Neural cell (in vitro differentiated cells): ENCODE data around the gene IRX4. TPM values are rescaled to one million over a fixed set of nuclear protein-coding genes. Genes with fewer than 3 reads are reported as not detected.

Experiments
- H2AFZ ChIP-seq: fragments of 200-600, 300-800 bp; sonication (generic), shearing (Covaris generic); 2 replicates; pipeline ENCODE4 v1.6.0; 2014; ENCODE audit warnings: low read depth, mild to moderate bottlenecking, antibody characterized with exemption, low read length, moderate library complexity
- H3F3A ChIP-seq: fragments of 200-600 bp; shearing (Covaris generic); 2 replicates; pipeline ENCODE4 v1.6.1; 2016; ENCODE audit warnings: mild to moderate bottlenecking, moderate library complexity, mixed read lengths, antibody characterized with exemption, low read length; ENCODE audit not compliant: insufficient read depth, poor library complexity, severe bottlenecking
- H3K27ac ChIP-seq: fragments of 200-600, 300-800 bp; sonication (generic), shearing (Covaris generic); 2 replicates; pipeline ENCODE4 v1.5.1; 2014; ENCODE audit warnings: mild to moderate bottlenecking, low read length, moderate library complexity
- H3K27me3 ChIP-seq: fragments of 300-800, 200-600 bp; sonication (generic), shearing (Covaris generic); 2 replicates; pipeline ENCODE4 v1.6.0; 2014; ENCODE audit warnings: mild to moderate bottlenecking, low read depth, low read length, moderate library complexity; ENCODE audit not compliant: insufficient read depth
- H3K36me3 ChIP-seq: fragments of 300-800, 200-600 bp; sonication (generic), shearing (Covaris generic); 2 replicates; pipeline ENCODE4 v1.5.1; 2014; ENCODE audit warnings: mild to moderate bottlenecking, antibody characterized with exemption, low read length, moderate library complexity; ENCODE audit not compliant: insufficient read depth
- H3K4me2 ChIP-seq: fragments of 300-800, 200-600 bp; sonication (generic), shearing (Covaris generic); 2 replicates; pipeline ENCODE4 v1.6.0; 2014; ENCODE audit warnings: mild to moderate bottlenecking, low read length
- H3K4me3 ChIP-seq: fragments of 300-800, 200-600 bp; sonication (generic), shearing (Covaris generic); 2 replicates; pipeline ENCODE4 v1.5.1; 2014; ENCODE audit warnings: mild to moderate bottlenecking, low read length, moderate library complexity
- H3K79me2 ChIP-seq: fragments of 200-600 bp; shearing (Covaris generic); replicated peaks from 2 replicates; pipeline ENCODE4 v1.6.0; 2014; ENCODE audit warnings: mild to moderate bottlenecking, low read length, moderate library complexity; ENCODE audit not compliant: insufficient read depth
- H3K9ac ChIP-seq: fragments of 300-800, 200-600 bp; sonication (generic), shearing (Covaris generic); 2 replicates; pipeline ENCODE4 v1.6.1; 2016; ENCODE audit warnings: mild to moderate bottlenecking, low read length, mixed read lengths
- H3K9me2 ChIP-seq: fragments of 200-600 bp; shearing (Covaris generic); 2 replicates; pipeline ENCODE4 v1.6.1; 2016; ENCODE audit warnings: mild to moderate bottlenecking, low read length, mixed read lengths; ENCODE audit not compliant: insufficient read depth
- H3K9me3 ChIP-seq: fragments of 200-600, 300-800 bp; sonication (generic), shearing (Covaris generic); 2 replicates; pipeline ENCODE4 v1.6.1; 2016; ENCODE audit warnings: mild to moderate bottlenecking, mixed run types, low read length, moderate library complexity, mixed read lengths
- H4K20me1 ChIP-seq: fragments of 200-600 bp; shearing (Covaris generic); 2 replicates; pipeline ENCODE4 v1.6.1; 2016; ENCODE audit warnings: mild to moderate bottlenecking, mixed run types; ENCODE audit not compliant: insufficient read depth
- CTCF ChIP-seq: fragments of 450-650 bp; IDR thresholded peaks from 2 replicates; pipeline ENCODE4 v1.5.1; 2014; ENCODE audit warnings: antibody characterized with exemption, mild to moderate bottlenecking, moderate library complexity; ENCODE audit not compliant: poor library complexity, severe bottlenecking
- EP300 ChIP-seq: fragments of 450-650 bp; conservative IDR thresholded peaks from 2 replicates; pipeline ENCODE4 v1.6.1; 2014; ENCODE audit warnings: antibody characterized with exemption, mild to moderate bottlenecking, moderate library complexity; ENCODE audit not compliant: poor library complexity, severe bottlenecking
- EZH2 ChIP-seq: fragments of 200-600, 300-800 bp; shearing (Covaris generic), sonication (generic); IDR thresholded peaks from 2 replicates; pipeline ENCODE4 v1.6.1; 2014; ENCODE audit warnings: antibody characterized with exemption, low read length, borderline replicate concordance, mild to moderate bottlenecking; ENCODE audit not compliant: insufficient read depth, poor library complexity, severe bottlenecking
- MXI1 ChIP-seq: fragments of 450-650 bp; conservative IDR thresholded peaks from 2 replicates; pipeline ENCODE4 v1.6.1; 2014; ENCODE audit warnings: antibody characterized with exemption, mild to moderate bottlenecking; ENCODE audit not compliant: poor library complexity, severe bottlenecking
- POLR2AphosphoS5 ChIP-seq: IDR thresholded peaks from 2 replicates; pipeline ENCODE4 v1.6.1; 2012
- RAD21 ChIP-seq: fragments of 450-650 bp; conservative IDR thresholded peaks from 2 replicates; pipeline ENCODE4 v1.6.1; 2014; ENCODE audit warnings: antibody characterized with exemption, mild to moderate bottlenecking, moderate library complexity
- SMC3 ChIP-seq: fragments of 450-650 bp; conservative IDR thresholded peaks from 2 replicates; pipeline ENCODE4 v1.6.1; 2014; ENCODE audit warnings: antibody characterized with exemption, mild to moderate bottlenecking, moderate library complexity; ENCODE audit not compliant: poor library complexity
- TAF1 ChIP-seq: IDR thresholded peaks from 2 replicates; pipeline ENCODE4 v1.6.1; 2012; ENCODE audit warnings: low read depth
- polyA plus RNA-seq: library from polyadenylated mRNA; depleted of rRNA; stranded (reverse); fragments of >200 nt; gene quantifications from 2 replicates; pipeline ENCODE4 v1.2.3, GENCODE V29; 2014
- TF ChIP-seq, protein P1 (sequence below): IDR thresholded peaks from 2 replicates; pipeline ENCODE4 v1.6.1; 2012; ENCODE audit warnings: borderline replicate concordance

The IRX4 gene
- polyA plus RNA-seq, 1 donor from 2014 or later = not detected

DNA sequence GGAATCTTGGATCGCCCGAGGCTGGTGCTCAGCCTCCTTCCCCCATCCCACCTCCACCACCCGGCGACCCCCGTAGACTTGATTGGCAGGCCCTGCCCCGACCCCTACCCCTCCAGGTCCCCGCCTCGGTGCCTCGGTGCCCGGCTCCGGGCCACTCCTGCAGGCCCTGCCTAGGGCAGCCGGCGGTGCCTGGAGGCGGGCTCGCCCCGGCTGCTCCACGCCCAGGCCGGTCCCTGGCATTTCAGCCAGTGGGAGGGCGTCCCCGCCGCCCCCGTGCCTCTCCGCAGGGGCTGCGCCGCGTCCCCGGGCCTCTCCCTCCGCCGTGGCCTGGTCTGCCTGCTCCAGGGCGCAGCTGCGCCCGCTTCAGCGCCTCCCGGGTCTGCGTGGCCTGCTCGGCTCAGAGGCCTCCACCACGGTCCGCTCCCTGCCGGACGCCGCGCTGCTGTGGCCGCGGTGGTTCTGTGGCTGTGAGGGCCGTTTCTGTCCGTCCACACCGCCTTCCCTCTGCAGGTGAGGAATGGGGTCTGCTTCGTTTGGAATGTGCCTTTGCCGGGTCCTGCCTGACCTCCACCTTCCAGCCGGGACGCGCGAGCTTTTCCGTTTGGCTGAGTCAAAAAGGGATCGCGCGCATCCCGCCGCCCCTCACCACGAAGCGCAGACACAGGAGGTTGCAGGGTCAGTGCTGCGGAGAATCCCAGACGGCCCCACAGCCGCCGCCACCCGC lies 48.3 kb upstream of the IRX4 start:
- peaks cover 46% of the 10 kb centered on the region for H3K27me3 ChIP-seq
- H2AFZ ChIP-seq = no peak overlapping the region
- H3K79me2 ChIP-seq = no peaks in the 10 kb centered on the region
- H3K4me3 ChIP-seq = peak overlapping the region; percentile 45
- H3K4me2 ChIP-seq = no peak overlapping the region
- no peaks in the 10 kb centered on the region for H3F3A ChIP-seq
- H4K20me1 ChIP-seq = no peaks in the 10 kb centered on the region
- no peak for TF ChIP-seq RAD21
- no peak for TF ChIP-seq EP300
- TF ChIP-seq, protein P1, sequence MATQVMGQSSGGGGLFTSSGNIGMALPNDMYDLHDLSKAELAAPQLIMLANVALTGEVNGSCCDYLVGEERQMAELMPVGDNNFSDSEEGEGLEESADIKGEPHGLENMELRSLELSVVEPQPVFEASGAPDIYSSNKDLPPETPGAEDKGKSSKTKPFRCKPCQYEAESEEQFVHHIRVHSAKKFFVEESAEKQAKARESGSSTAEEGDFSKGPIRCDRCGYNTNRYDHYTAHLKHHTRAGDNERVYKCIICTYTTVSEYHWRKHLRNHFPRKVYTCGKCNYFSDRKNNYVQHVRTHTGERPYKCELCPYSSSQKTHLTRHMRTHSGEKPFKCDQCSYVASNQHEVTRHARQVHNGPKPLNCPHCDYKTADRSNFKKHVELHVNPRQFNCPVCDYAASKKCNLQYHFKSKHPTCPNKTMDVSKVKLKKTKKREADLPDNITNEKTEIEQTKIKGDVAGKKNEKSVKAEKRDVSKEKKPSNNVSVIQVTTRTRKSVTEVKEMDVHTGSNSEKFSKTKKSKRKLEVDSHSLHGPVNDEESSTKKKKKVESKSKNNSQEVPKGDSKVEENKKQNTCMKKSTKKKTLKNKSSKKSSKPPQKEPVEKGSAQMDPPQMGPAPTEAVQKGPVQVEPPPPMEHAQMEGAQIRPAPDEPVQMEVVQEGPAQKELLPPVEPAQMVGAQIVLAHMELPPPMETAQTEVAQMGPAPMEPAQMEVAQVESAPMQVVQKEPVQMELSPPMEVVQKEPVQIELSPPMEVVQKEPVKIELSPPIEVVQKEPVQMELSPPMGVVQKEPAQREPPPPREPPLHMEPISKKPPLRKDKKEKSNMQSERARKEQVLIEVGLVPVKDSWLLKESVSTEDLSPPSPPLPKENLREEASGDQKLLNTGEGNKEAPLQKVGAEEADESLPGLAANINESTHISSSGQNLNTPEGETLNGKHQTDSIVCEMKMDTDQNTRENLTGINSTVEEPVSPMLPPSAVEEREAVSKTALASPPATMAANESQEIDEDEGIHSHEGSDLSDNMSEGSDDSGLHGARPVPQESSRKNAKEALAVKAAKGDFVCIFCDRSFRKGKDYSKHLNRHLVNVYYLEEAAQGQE = no peak
- no peak for TF ChIP-seq CTCF
- TF ChIP-seq SMC3 = no peak
- no peak for TF ChIP-seq TAF1
- no peak for TF ChIP-seq POLR2AphosphoS5
- TF ChIP-seq MXI1 = no peak
- TF ChIP-seq EZH2 = no peak
- H3K9ac ChIP-seq = no peak overlapping the region
- no peak overlapping the region for H3K27ac ChIP-seq
- no peaks in the 10 kb centered on the region for H3K9me3 ChIP-seq
- H3K9me2 ChIP-seq = no peaks in the 10 kb centered on the region
- no peaks in the 10 kb centered on the region for H3K36me3 ChIP-seq

DNA sequence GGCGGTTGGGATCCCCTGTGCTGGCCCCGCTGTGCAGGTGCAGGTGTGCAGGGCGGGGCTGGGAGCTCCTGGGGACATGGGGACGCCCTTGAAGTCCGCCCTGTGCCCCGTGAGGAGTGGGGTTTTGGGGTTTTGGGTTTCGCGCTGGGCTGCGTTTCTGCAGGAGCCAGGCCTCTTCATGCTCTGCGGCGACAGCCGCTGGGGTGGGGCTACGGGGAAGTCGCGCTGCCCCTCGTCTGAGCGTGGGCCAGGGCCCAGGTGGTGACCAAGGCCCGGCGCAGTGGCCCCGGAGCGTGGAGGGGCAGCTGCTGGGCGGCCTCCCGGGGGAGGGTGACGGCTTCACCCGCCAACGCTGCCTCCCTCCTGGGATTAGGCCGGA lies 47.8 kb upstream of the IRX4 start:
- Histone ChIP-seq H3F3A (no peaks in the 10 kb centered on the region), H3K9ac (no peak overlapping the region), H3K9me2 (no peaks in the 10 kb centered on the region), H3K4me3 (peak overlapping the region; percentile 45), H3K4me2 (no peak overlapping the region), H3K27me3 (peaks cover 46% of the 10 kb centered on the region), H2AFZ (no peak overlapping the region), H4K20me1 (no peaks in the 10 kb centered on the region), H3K36me3 (no peaks in the 10 kb centered on the region), H3K79me2 (no peaks in the 10 kb centered on the region), H3K9me3 (no peaks in the 10 kb centered on the region), H3K27ac (no peak overlapping the region)
- TF ChIP-seq SMC3 = no peak
- no peak for TF ChIP-seq POLR2AphosphoS5
- no peak for TF ChIP-seq EP300
- no peak for TF ChIP-seq RAD21
- no peak for TF ChIP-seq MXI1
- TF ChIP-seq, protein P1 = no peak
